Right lobe of liver (tissue), 6 donors: ENCODE data around the gene VAV2. TPM values are rescaled to one million over a fixed set of nuclear protein-coding genes. Genes with fewer than 3 reads are reported as not detected.

ENCODE experiments used
- ATAC-seq, 4 donors: fragments of 200-7000 bp; cut with Tn5 transposase; one replicate each; pipeline ENCODE4 v1.9.1; 2020; ENCODE audit warnings: mild to moderate bottlenecking in 4 of 4, moderate library complexity in 4 of 4
- DNase-seq, 3 donors: peaks; one replicate each; pipeline ENCODE4 v3.0.0-alpha.2; 2020
- H3K27ac ChIP-seq, 3 donors: fragments of 200-600 bp; one replicate each; pipeline ENCODE4 v1.8.0; 2022
- H3K27me3 ChIP-seq, 2 donors: fragments of 200-600 bp; one replicate each; pipeline ENCODE4 v1.8.0; 2022
- H3K36me3 ChIP-seq, 4 donors: fragments of 200-600 bp; sonication (generic) in 1 of 4; one replicate each; pipeline versions ENCODE4 v1.5.1 to v1.8.0; 2017 to 2022; ENCODE audit warnings: control low read depth in 1 of 4
- H3K4me1 ChIP-seq, 4 donors: fragments of 200-600 bp; sonication (generic) in 1 of 4; one replicate each; pipeline versions ENCODE4 v1.5.1 to v1.8.0; 2017 to 2022; ENCODE audit warnings: control low read depth in 1 of 4
- H3K4me3 ChIP-seq, 3 donors: fragments of 200-600 bp; one replicate each; pipeline ENCODE4 v1.8.0; 2022
- H3K9me3 ChIP-seq, 4 donors: fragments of 200-600 bp; sonication (generic) in 1 of 4; one replicate each; pipeline versions ENCODE4 v1.5.1 to v1.8.0; 2017 to 2022; ENCODE audit warnings: control low read depth in 1 of 4
- CTCF ChIP-seq, 4 donors: fragments of 200-600 bp in 3 of 4; fragments of 450-650 bp in 1 of 4; IDR thresholded peaks; one replicate each; pipeline versions ENCODE4 v1.5.1 to v1.8.0; 2016 to 2022; ENCODE audit warnings: antibody characterized with exemption in 4 of 4, mild to moderate bottlenecking in 2 of 4
- POLR2A ChIP-seq: fragments of 450-650 bp; IDR thresholded peaks from one replicate; pipeline ENCODE4 v1.6.1; 2017; ENCODE audit warnings: antibody characterized with exemption, mild to moderate bottlenecking
- WGBS: methylation state at CpG from one replicate; pipeline ENCODE4 v1.1.6; 2018; ENCODE audit warnings: low coverage, low lambda C conversion rate; ENCODE audit not compliant: insufficient coverage; ENCODE audit errors: missing lambda C conversion rate; 5-methylcytosine and 5-hydroxymethylcytosine counted together
- intact Hi-C, 2 donors: fragments of 100-400 bp; cut with DNase I; formaldehyde crosslinking; loops; one replicate each; pipeline versions ENCODE4 v1.11.2 to v1.14.1; 2022
- total RNA-seq, 6 experiments: library from RNA; depleted of rRNA in 2 of 6; stranded (reverse); fragments of >200 nt in 2 of 6; fragmentation: NEBNext Ultra II Directional in 3 of 6; extraction: Animal tissue kit (Norgen Biotek cat#: 25700) in 3 of 6; gene quantifications; one replicate each; pipeline versions ENCODE4 v1.1.0 to v1.2.4, GENCODE V29; 2016 to 2023
- donor health status: DM: no; HTN: yes; CAD: no.
- donor health status: DM: no; HTN: no; CAD: no.
- donor health status: DM: no; HTN: no; CAD: no.
- donor health status: DM: no; HTN: yes; CAD: no.
- donor health status: DM: no; HTN: yes; CAD: no.

VAV2 gene
- total RNA-seq, 6 experiments from 2014 or later = 30.1 to 44.3 (median 34.9) TPM

- Histone ChIP-seq H3K27ac (peak overlapping the region; percentile 77 to 99 (median 96)), H3K27me3 (no peaks in the 10 kb centered on the region), H3K4me1 (peaks cover 0 to 26% (median 12%) of the 10 kb centered on the region in 4 donors), H3K9me3 (no peaks in the 10 kb centered on the region), H3K4me3 (peak overlapping the region in 1 of 3 donors; percentile 14), H3K36me3 (peaks cover 0 to 5% (median 0%) of the 10 kb centered on the region in 4 donors)
- DNase-seq = peak; percentile 82 to 97 (median 90)
- intact Hi-C loops = no loop called here
- TF ChIP-seq POLR2A (peak; percentile 19), CTCF (IDR thresholded peaks at IDR 0.05) (no peak)
- 4% methylated on average over 17 of the region's 20 CpGs for WGBS
- peak; percentile 81 to 88 (median 82) for ATAC-seq
Observed at GRCh38 chr9:133855802-133856521, 136.2 kb downstream of the VAV2 start.

- intact Hi-C loops = no loop called here
- no peak for DNase-seq
- TF ChIP-seq POLR2A (no peak), CTCF (IDR thresholded peaks at IDR 0.05) (no peak)
- H3K27ac ChIP-seq = peak overlapping the region; percentile 77 to 99 (median 96)
- peak in 1 of 4 donors; percentile 17 for ATAC-seq
- 22% methylated on average over 6 of the region's 15 CpGs for WGBS
- peak overlapping the region in 1 of 3 donors; percentile 14 for H3K4me3 ChIP-seq
- no peaks in the 10 kb centered on the region for H3K36me3 ChIP-seq
- no peaks in the 10 kb centered on the region for H3K9me3 ChIP-seq
- H3K27me3 ChIP-seq = no peaks in the 10 kb centered on the region
- H3K4me1 ChIP-seq = peaks cover 0 to 26% (median 12%) of the 10 kb centered on the region in 4 donors
Observed at GRCh38 chr9:133855371-133855770, 136.8 kb downstream of the VAV2 start.

- Histone ChIP-seq H3K27me3 (no peaks in the 10 kb centered on the region), H3K9me3 (no peaks in the 10 kb centered on the region), H3K4me3 (no peak overlapping the region), H3K27ac (peak overlapping the region; percentile 77 to 99 (median 96)), H3K36me3 (no peaks in the 10 kb centered on the region), H3K4me1 (peaks cover 0 to 26% (median 12%) of the 10 kb centered on the region in 4 donors)
- intact Hi-C loops = no loop called here
- WGBS = 67% methylated on average over 2 of the region's 4 CpGs
- TF ChIP-seq POLR2A (no peak), CTCF (IDR thresholded peaks at IDR 0.05) (no peak)
- ATAC-seq (no peak), DNase-seq (no peak)
Observed at GRCh38 chr9:133854765-133855164, 137.4 kb downstream of the VAV2 start.

GRCh38 chr9:133854048-133854447 is 138.1 kb downstream of the VAV2 start:
- TF ChIP-seq POLR2A = no peak
- TF ChIP-seq CTCF (IDR thresholded peaks at IDR 0.05) = no peak
- WGBS = 94% methylated on average over 5 of the region's 6 CpGs
- ATAC-seq = no peak
- no peak overlapping the region for H3K4me3 ChIP-seq
- intact Hi-C loops = no loop called here
- no peaks in the 10 kb centered on the region for H3K27me3 ChIP-seq
- H3K4me1 ChIP-seq = peaks cover 0 to 26% (median 12%) of the 10 kb centered on the region in 4 donors
- DNase-seq = no peak
- H3K27ac ChIP-seq = peak overlapping the region in 1 of 3 donors; percentile 96
- H3K9me3 ChIP-seq = no peaks in the 10 kb centered on the region
- no peaks in the 10 kb centered on the region for H3K36me3 ChIP-seq
